Measurements from ENCODE around the gene AAMDC.

- TF ChIP-seq CTCF (IDR thresholded peaks at IDR 0.05) (no peak), POLR2A (IDR thresholded peaks at IDR 0.05) (no peak)
These were observed 12.4 kb downstream of the AAMDC start for GRCh38 chr11:77833302-77833701.

Data from uterus (tissue), 2 donors.